ENCODE data around the gene TGM2.

- TF ChIP-seq CTCF (IDR thresholded peaks at IDR 0.05): no peak
- TF ChIP-seq POLR2A (IDR thresholded peaks at IDR 0.05): no peak
- TF ChIP-seq EP300 (IDR thresholded peaks at IDR 0.05; ENCODE audit: low read depth): no peak
Observed at GRCh38 chr20:38130687-38131587, 34.1 kb downstream of the TGM2 start.
